Tibial artery (tissue), 4 donors: ENCODE measurements around the gene SLC6A7.

Experiments
- DNase-seq, 2 donors: peaks; one replicate each; pipeline ENCODE4 v3.0.0-alpha.2; 2019
- H3K27ac ChIP-seq, 2 donors: fragments of 200-600 bp; sonication (generic) in 1 of 2; 1 replicate in 1 of 2; 2 replicates in 1 of 2; pipeline ENCODE4 v1.5.1; 2018 to 2019; ENCODE audit warnings: mild to moderate bottlenecking in 1 of 2
- H3K27me3 ChIP-seq, 2 donors: fragments of 200-600 bp; sonication (generic) in 1 of 2; one replicate each; pipeline versions ENCODE4 v1.5.1 to v1.6.0; 2016 to 2019
- H3K36me3 ChIP-seq, 3 donors: fragments of 200-600 bp; sonication (generic) in 2 of 3; one replicate each; pipeline ENCODE4 v1.5.1; 2016 to 2019; ENCODE audit warnings: mild to moderate bottlenecking in 2 of 3
- H3K4me1 ChIP-seq, 4 donors: fragments of 200-600 bp; sonication (generic) in 2 of 4; 1 replicate in 3 of 4; 2 replicates in 1 of 4; pipeline ENCODE4 v1.5.1; 2016 to 2019
- H3K4me3 ChIP-seq, 2 donors: fragments of 200-600 bp; sonication (generic) in 1 of 2; 1 replicate in 1 of 2; 2 replicates in 1 of 2; pipeline ENCODE4 v1.5.1; 2018 to 2019; ENCODE audit warnings: mild to moderate bottlenecking in 2 of 2
- H3K9me3 ChIP-seq, 3 donors: fragments of 200-600 bp; sonication (generic) in 1 of 3; one replicate each; pipeline ENCODE4 v1.5.1; 2016 to 2019
- CTCF ChIP-seq, 2 experiments: fragments of 200-600 bp in 1 of 2; fragments of 450-650 bp in 1 of 2; IDR thresholded peaks; one replicate each; pipeline ENCODE4 v1.5.1; 2017 to 2019; ENCODE audit warnings: antibody characterized with exemption in 2 of 2, mild to moderate bottlenecking in 1 of 2, moderate library complexity in 1 of 2
- intact Hi-C: fragments of 100-400 bp; cut with DNase I; formaldehyde crosslinking; loops from one replicate; pipeline ENCODE4 v1.15.0; 2023; ENCODE audit warnings: low total_unique reads

SLC6A7 gene

GRCh38 chr5:150255659-150256409 is 66.0 kb downstream of the SLC6A7 start:
- no peak for TF ChIP-seq CTCF (IDR thresholded peaks at IDR 0.05)
- no peaks in the 10 kb centered on the region for H3K36me3 ChIP-seq
- no peaks in the 10 kb centered on the region for H3K27me3 ChIP-seq
- H3K4me3 ChIP-seq, result no peak overlapping the region
- no peaks in the 10 kb centered on the region for H3K4me1 ChIP-seq
- DNase-seq, result no peak
- H3K27ac ChIP-seq, result no peak overlapping the region
- intact Hi-C loops, result no loop called here
- H3K9me3 ChIP-seq, result no peaks in the 10 kb centered on the region

GRCh38 chr5:150256410-150257064 is 66.7 kb downstream of the SLC6A7 start:
- TF ChIP-seq CTCF (IDR thresholded peaks at IDR 0.05), result no peak

GRCh38 chr5:150257424-150257823 is 67.6 kb downstream of the SLC6A7 start:
- Histone ChIP-seq H3K27ac (no peak overlapping the region), H3K36me3 (no peaks in the 10 kb centered on the region), H3K4me1 (no peaks in the 10 kb centered on the region), H3K27me3 (no peaks in the 10 kb centered on the region), H3K9me3 (no peaks in the 10 kb centered on the region), H3K4me3 (no peak overlapping the region)
- DNase-seq, result no peak
- TF ChIP-seq CTCF (IDR thresholded peaks at IDR 0.05), result no peak
- intact Hi-C loops, result no loop called here

More at GRCh38 chr5:150256410-150257064, 66.7 kb downstream of the SLC6A7 start:
- no peak for DNase-seq
- H3K9me3 ChIP-seq, result no peaks in the 10 kb centered on the region
- H3K27me3 ChIP-seq, result no peaks in the 10 kb centered on the region
- no peak overlapping the region for H3K4me3 ChIP-seq
- no peaks in the 10 kb centered on the region for H3K36me3 ChIP-seq
- H3K4me1 ChIP-seq, result no peaks in the 10 kb centered on the region
- intact Hi-C loops, result no loop called here
- no peak overlapping the region for H3K27ac ChIP-seq

- Histone ChIP-seq H3K4me3 (no peak overlapping the region), H3K9me3 (no peaks in the 10 kb centered on the region), H3K27me3 (no peaks in the 10 kb centered on the region), H3K27ac (no peak overlapping the region), H3K4me1 (no peaks in the 10 kb centered on the region), H3K36me3 (no peaks in the 10 kb centered on the region)
- intact Hi-C loops, result no loop called here
- TF ChIP-seq CTCF (IDR thresholded peaks at IDR 0.05), result no peak
- no peak for DNase-seq
Observed at GRCh38 chr5:150258130-150258529, 68.3 kb downstream of the SLC6A7 start.
